ENCODE measurements around the gene CHN2.

The CHN2 gene

GRCh38 chr7:29464753-29465152, 270.2 kb downstream of the CHN2 start:
- no peak overlapping the region for H3K4me3 ChIP-seq (ENCODE audit: low read depth, low read length)
- no peak for TF ChIP-seq CTCF (IDR thresholded peaks at IDR 0.05; ENCODE audit: low read depth, low read length)

GRCh38 chr7:29467193-29467926, 272.8 kb downstream of the CHN2 start:
- TF ChIP-seq CTCF (IDR thresholded peaks at IDR 0.05; ENCODE audit: low read depth, low read length) = no peak

GRCh38 chr7:29468196-29468595, 273.6 kb downstream of the CHN2 start:
- TF ChIP-seq CTCF (IDR thresholded peaks at IDR 0.05; ENCODE audit: low read depth, low read length) = no peak
- no peak overlapping the region for H3K4me3 ChIP-seq (ENCODE audit: low read depth, low read length)

More at GRCh38 chr7:29467193-29467926, 272.8 kb downstream of the CHN2 start:
- no peak overlapping the region for H3K4me3 ChIP-seq (ENCODE audit: low read depth, low read length)

- TF ChIP-seq CTCF (IDR thresholded peaks at IDR 0.05; ENCODE audit: low read depth, low read length) = no peak
- H3K4me3 ChIP-seq (ENCODE audit: low read depth, low read length) = no peak overlapping the region
These were observed 274.7 kb downstream of the CHN2 start for GRCh38 chr7:29469281-29469680.

GRCh38 chr7:29469976-29470557, 275.5 kb downstream of the CHN2 start:
- H3K4me3 ChIP-seq (ENCODE audit: low read depth, low read length) = no peak overlapping the region
- no peak for TF ChIP-seq CTCF (IDR thresholded peaks at IDR 0.05; ENCODE audit: low read depth, low read length)

- H3K4me3 ChIP-seq (ENCODE audit: low read depth, low read length) = no peak overlapping the region
- no peak for TF ChIP-seq CTCF (IDR thresholded peaks at IDR 0.05; ENCODE audit: low read depth, low read length)
These were observed 277.0 kb downstream of the CHN2 start for GRCh38 chr7:29471444-29472138.

- TF ChIP-seq CTCF (IDR thresholded peaks at IDR 0.05; ENCODE audit: low read depth, low read length) = no peak
- no peak overlapping the region for H3K4me3 ChIP-seq (ENCODE audit: low read depth, low read length)
These were observed 282.3 kb downstream of the CHN2 start for GRCh38 chr7:29476916-29477315.
